Measurements from ENCODE around the gene LRRTM4. TPM values are rescaled to one million over a fixed set of nuclear protein-coding genes. Genes with fewer than 3 reads are reported as not detected.

The LRRTM4 gene
- total RNA-seq, 1 donor from 2014 or later = 0.55 TPM

- TF ChIP-seq, protein P1, sequence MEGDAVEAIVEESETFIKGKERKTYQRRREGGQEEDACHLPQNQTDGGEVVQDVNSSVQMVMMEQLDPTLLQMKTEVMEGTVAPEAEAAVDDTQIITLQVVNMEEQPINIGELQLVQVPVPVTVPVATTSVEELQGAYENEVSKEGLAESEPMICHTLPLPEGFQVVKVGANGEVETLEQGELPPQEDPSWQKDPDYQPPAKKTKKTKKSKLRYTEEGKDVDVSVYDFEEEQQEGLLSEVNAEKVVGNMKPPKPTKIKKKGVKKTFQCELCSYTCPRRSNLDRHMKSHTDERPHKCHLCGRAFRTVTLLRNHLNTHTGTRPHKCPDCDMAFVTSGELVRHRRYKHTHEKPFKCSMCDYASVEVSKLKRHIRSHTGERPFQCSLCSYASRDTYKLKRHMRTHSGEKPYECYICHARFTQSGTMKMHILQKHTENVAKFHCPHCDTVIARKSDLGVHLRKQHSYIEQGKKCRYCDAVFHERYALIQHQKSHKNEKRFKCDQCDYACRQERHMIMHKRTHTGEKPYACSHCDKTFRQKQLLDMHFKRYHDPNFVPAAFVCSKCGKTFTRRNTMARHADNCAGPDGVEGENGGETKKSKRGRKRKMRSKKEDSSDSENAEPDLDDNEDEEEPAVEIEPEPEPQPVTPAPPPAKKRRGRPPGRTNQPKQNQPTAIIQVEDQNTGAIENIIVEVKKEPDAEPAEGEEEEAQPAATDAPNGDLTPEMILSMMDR (IDR thresholded peaks at IDR 0.05; ENCODE audit: borderline replicate concordance) = no peak
- Histone ChIP-seq H3K36me3 (no peaks in the 10 kb centered on the region), H3K27me3 (ENCODE audit: low read depth) (no peaks in the 10 kb centered on the region), H3K27ac (replicated peaks) (no peak overlapping the region), H3K4me1 (no peaks in the 10 kb centered on the region), H3K9me3 (replicated peaks) (peaks cover 8% of the 10 kb centered on the region), H3K4me3 (no peak overlapping the region)
- intact Hi-C loops (cut with micrococcal nuclease) = no loop called here
- no peak for DNase-seq
These were observed 402.8 kb downstream of the LRRTM4 start for GRCh38 chr2:77119333-77119732.

DNA sequence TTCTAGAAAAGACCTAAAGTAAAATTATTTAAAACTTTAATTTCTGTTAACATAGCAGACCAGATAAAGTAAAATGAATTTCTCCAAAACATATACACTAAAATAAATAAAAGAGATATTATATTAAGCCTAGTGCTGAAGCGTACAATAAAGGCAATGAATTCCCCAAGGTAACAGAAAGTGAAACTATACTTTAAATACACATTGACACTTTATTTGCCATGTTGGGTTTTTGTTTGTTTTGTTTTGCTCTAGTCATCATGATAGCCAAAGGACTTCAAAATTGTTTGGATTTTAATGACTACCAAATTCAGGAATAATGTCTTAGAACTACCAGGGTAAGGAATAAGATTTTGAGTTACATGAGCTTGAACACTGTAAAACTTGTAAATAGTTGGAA lies 413.3 kb downstream of the LRRTM4 start:
- DNase-seq = no peak
- no peaks in the 10 kb centered on the region for H3K27me3 ChIP-seq (ENCODE audit: low read depth)
- no peak overlapping the region for H3K27ac ChIP-seq (replicated peaks)
- no peaks in the 10 kb centered on the region for H3K36me3 ChIP-seq
- intact Hi-C loops (cut with micrococcal nuclease) = no loop called here
- H3K9me3 ChIP-seq (replicated peaks) = no peaks in the 10 kb centered on the region
- TF ChIP-seq, protein P1 (IDR thresholded peaks at IDR 0.05; ENCODE audit: borderline replicate concordance) = no peak
- no peak overlapping the region for H3K4me3 ChIP-seq
- no peaks in the 10 kb centered on the region for H3K4me1 ChIP-seq

- no peaks in the 10 kb centered on the region for H3K4me1 ChIP-seq
- DNase-seq = no peak
- H3K4me3 ChIP-seq = no peak overlapping the region
- H3K27me3 ChIP-seq (ENCODE audit: low read depth) = no peaks in the 10 kb centered on the region
- intact Hi-C loops (cut with micrococcal nuclease) = no loop called here
- no peaks in the 10 kb centered on the region for H3K36me3 ChIP-seq
- TF ChIP-seq, protein P1 (IDR thresholded peaks at IDR 0.05; ENCODE audit: borderline replicate concordance) = no peak
- no peaks in the 10 kb centered on the region for H3K9me3 ChIP-seq (replicated peaks)
- H3K27ac ChIP-seq (replicated peaks) = no peak overlapping the region
These were observed 417.2 kb downstream of the LRRTM4 start for GRCh38 chr2:77105008-77105407.

- Histone ChIP-seq H3K4me3 (no peak overlapping the region), H3K4me1 (no peaks in the 10 kb centered on the region), H3K27ac (replicated peaks) (no peak overlapping the region), H3K27me3 (ENCODE audit: low read depth) (no peaks in the 10 kb centered on the region), H3K36me3 (no peaks in the 10 kb centered on the region), H3K9me3 (replicated peaks) (no peaks in the 10 kb centered on the region)
- TF ChIP-seq, protein P1 (IDR thresholded peaks at IDR 0.05; ENCODE audit: borderline replicate concordance) = no peak
- no peak for DNase-seq
- intact Hi-C loops (cut with micrococcal nuclease) = no loop called here
These were observed 417.6 kb downstream of the LRRTM4 start for GRCh38 chr2:77104554-77104953.

DNA sequence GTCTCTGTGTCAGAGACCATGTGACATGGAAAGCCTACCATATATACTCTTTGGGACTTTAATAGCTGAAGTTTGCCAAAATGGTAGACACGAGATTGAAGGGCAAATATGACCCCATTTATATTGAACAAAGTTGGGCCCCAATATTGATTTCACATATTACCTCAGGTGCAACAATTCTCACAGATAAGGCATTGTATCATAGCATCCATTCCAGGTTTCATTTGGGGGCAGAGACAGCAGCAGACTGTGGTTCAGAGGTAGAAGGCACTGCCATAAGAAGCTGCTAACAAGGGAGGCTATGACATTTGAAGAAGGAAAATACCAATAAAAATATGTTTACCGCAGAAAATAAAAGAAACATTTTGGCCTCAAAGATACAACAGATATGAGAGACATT lies 419.2 kb downstream of the LRRTM4 start:
- intact Hi-C loops (cut with micrococcal nuclease) = no loop called here
- H3K27me3 ChIP-seq (ENCODE audit: low read depth) = no peaks in the 10 kb centered on the region
- DNase-seq = no peak
- H3K9me3 ChIP-seq (replicated peaks) = no peaks in the 10 kb centered on the region
- no peak overlapping the region for H3K27ac ChIP-seq (replicated peaks)
- no peak overlapping the region for H3K4me3 ChIP-seq
- H3K36me3 ChIP-seq = no peaks in the 10 kb centered on the region
- no peaks in the 10 kb centered on the region for H3K4me1 ChIP-seq
- TF ChIP-seq, protein P1 (IDR thresholded peaks at IDR 0.05; ENCODE audit: borderline replicate concordance) = no peak
